Transverse colon (tissue), 4 donors: ENCODE data around the gene TRAPPC2. TPM values are rescaled to one million over a fixed set of nuclear protein-coding genes. Genes with fewer than 3 reads are reported as not detected.

Source experiments
- DNase-seq: peaks from one replicate; pipeline ENCODE4 v3.0.0-alpha.2; 2019
- H3K27ac ChIP-seq, 4 donors: fragments of 200-600 bp; sonication (generic); 2 replicates each; pipeline ENCODE4 v1.5.1; 2016 to 2018; ENCODE audit warnings: inconsistent platforms in 4 of 4
- H3K27me3 ChIP-seq: fragments of 200-600 bp; sonication (generic); 2 replicates; pipeline ENCODE4 v1.5.1; 2017; ENCODE audit warnings: inconsistent platforms
- H3K36me3 ChIP-seq, 4 donors: fragments of 200-600 bp; sonication (generic); 2 replicates each; pipeline ENCODE4 v1.5.1; 2017 to 2019; ENCODE audit warnings: inconsistent platforms in 4 of 4
- H3K4me1 ChIP-seq, 4 donors: fragments of 200-600 bp; sonication (generic); 2 replicates each; pipeline ENCODE4 v1.5.1; 2017 to 2020; ENCODE audit warnings: inconsistent platforms in 4 of 4
- H3K4me3 ChIP-seq, 4 donors: fragments of 200-600 bp; sonication (generic); 1 replicate in 1 of 4; 2 replicates in 3 of 4; pipeline versions ENCODE4 v1.5.1 to v1.6.1; 2017 to 2019; ENCODE audit warnings: inconsistent platforms in 4 of 4
- H3K9me3 ChIP-seq, 2 donors: fragments of 200-600 bp; sonication (generic); 2 replicates each; pipeline ENCODE4 v1.5.1; 2017 to 2019; ENCODE audit warnings: inconsistent platforms in 2 of 2
- EP300 ChIP-seq: sonication (generic); formaldehyde crosslinking; IDR thresholded peaks from one replicate; pipeline ENCODE4 v1.6.1; 2017; ENCODE audit warnings: antibody characterized with exemption, low read depth
- POLR2A ChIP-seq: fragments of 450-650 bp; IDR thresholded peaks from one replicate; pipeline ENCODE4 v1.6.1; 2016; ENCODE audit warnings: antibody characterized with exemption, mild to moderate bottlenecking, moderate library complexity
- POLR2AphosphoS5 ChIP-seq, 3 donors: sonication (generic); formaldehyde crosslinking; IDR thresholded peaks; one replicate each; pipeline ENCODE4 v1.6.1; 2016; ENCODE audit warnings: antibody characterized with exemption in 3 of 3
- WGBS, 2 donors: methylation state at CpG; one replicate each; pipeline ENCODE4 v1.1.5; 2018; ENCODE audit warnings: low coverage in 1 of 2; 5-methylcytosine and 5-hydroxymethylcytosine counted together
- in situ Hi-C, 4 donors: fragments of 200-750 bp; cut with MboI; loops; one replicate each; pipeline versions ENCODE4 v1.15.0 to v1.15.1; 2017; ENCODE audit warnings: low sequenced_read_pairs in 3 of 4, low pct_ligation_motif_present in 1 of 4, low pct_unique_long_range_greater_than_20kb in 1 of 4
- intact Hi-C: fragments of 100-400 bp; cut with DNase I; formaldehyde crosslinking; loops from one replicate; pipeline ENCODE4 v1.15.1; 2023; ENCODE audit warnings: low total_unique reads
- total RNA-seq, 4 donors: library from RNA; depleted of rRNA; stranded (reverse); fragments of >200 nt; gene quantifications; one replicate each; pipeline ENCODE4 v1.1.0, GENCODE V29; 2016
- TF ChIP-seq, protein P1 (sequence below), 5 experiments: fragments of 200-600 bp in 3 of 5; fragments of 450-650 bp in 2 of 5; sonication (generic) in 3 of 5; IDR thresholded peaks; 1 replicate in 2 of 5; 2 replicates in 3 of 5; pipeline ENCODE4 v1.5.1; 2016 to 2017; ENCODE audit warnings: antibody characterized with exemption in 5 of 5, inconsistent platforms in 3 of 5, mild to moderate bottlenecking in 2 of 5, moderate library complexity in 1 of 5

TRAPPC2 gene
- total RNA-seq, 4 donors from 2014 or later = 14.2 to 25.9 (median 15.1) TPM

DNA sequence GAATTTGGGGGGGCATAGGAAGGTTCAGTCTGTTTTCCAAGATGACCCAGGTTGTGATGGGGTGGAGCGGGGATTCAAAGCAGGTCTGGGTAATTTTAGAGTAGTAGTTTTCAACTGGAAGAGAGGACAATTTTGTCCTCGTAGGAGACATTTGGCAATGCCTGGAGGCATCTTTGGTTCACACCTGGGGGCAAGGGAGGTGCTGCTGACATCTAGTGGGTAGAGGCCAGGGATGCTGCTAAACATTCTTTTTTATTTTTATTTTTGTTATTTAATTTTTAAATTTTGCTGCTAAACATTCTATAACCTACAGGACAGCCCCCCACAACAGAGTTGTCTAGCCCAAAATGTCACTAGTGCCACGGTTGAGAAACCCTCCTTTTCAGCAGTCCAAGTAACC is 43.6 kb downstream of the TRAPPC2 start:
- WGBS, 2 donors = 50 to 67% methylated on average over 1 to 3 of the region's 3 CpGs
- TF ChIP-seq EP300 (no peak), POLR2A (no peak), POLR2AphosphoS5 (IDR thresholded peaks at IDR 0.05) (no peak)
- TF ChIP-seq, protein P1, sequence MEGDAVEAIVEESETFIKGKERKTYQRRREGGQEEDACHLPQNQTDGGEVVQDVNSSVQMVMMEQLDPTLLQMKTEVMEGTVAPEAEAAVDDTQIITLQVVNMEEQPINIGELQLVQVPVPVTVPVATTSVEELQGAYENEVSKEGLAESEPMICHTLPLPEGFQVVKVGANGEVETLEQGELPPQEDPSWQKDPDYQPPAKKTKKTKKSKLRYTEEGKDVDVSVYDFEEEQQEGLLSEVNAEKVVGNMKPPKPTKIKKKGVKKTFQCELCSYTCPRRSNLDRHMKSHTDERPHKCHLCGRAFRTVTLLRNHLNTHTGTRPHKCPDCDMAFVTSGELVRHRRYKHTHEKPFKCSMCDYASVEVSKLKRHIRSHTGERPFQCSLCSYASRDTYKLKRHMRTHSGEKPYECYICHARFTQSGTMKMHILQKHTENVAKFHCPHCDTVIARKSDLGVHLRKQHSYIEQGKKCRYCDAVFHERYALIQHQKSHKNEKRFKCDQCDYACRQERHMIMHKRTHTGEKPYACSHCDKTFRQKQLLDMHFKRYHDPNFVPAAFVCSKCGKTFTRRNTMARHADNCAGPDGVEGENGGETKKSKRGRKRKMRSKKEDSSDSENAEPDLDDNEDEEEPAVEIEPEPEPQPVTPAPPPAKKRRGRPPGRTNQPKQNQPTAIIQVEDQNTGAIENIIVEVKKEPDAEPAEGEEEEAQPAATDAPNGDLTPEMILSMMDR (IDR thresholded peaks at IDR 0.05) = no peak
- no peaks in the 10 kb centered on the region for H3K27me3 ChIP-seq
- H3K36me3 ChIP-seq = no peaks in the 10 kb centered on the region
- no peaks in the 10 kb centered on the region for H3K9me3 ChIP-seq
- peak overlapping the region in 2 of 4 donors; percentile 98 to 99 for H3K27ac ChIP-seq
- intact Hi-C loops = no loop called here
- DNase-seq = no peak
- H3K4me3 ChIP-seq = peak overlapping the region in 2 of 4 donors; percentile 83
- in situ Hi-C loops = no loop called here
- peaks cover 6 to 52% (median 21%) of the 10 kb centered on the region in 4 donors for H3K4me1 ChIP-seq

DNA sequence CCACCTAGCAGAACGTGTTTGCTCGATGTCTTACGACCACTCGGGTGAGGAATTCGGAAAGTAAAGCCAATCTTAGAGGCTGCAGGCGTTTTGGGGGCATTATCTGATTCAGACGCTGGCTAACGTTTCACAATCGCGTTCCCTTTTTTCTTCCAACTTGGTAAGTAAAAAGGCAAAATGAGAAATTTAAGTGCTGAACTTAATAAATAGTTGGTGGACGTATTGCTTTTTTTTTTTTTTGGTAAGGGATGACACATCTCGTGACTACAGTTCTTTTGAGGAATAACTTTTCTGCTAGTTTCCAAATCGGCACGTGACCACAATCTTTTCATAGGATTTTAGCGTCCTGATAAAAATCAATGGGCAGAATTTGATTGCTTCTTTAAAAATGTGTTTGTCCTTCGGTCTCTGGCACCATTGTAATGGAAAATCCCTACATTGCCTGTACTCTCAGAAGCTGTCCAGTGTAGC is 44.6 kb downstream of the TRAPPC2 start:
- H3K4me1 ChIP-seq = peaks cover 6 to 42% (median 17%) of the 10 kb centered on the region in 4 donors
- TF ChIP-seq POLR2A = no peak
- TF ChIP-seq POLR2AphosphoS5 (IDR thresholded peaks at IDR 0.05) = no peak
- TF ChIP-seq, protein P1 (IDR thresholded peaks at IDR 0.05) = no peak
- no peak for TF ChIP-seq EP300
- H3K27ac ChIP-seq = peak overlapping the region; percentile 89 to 99 (median 96)
- in situ Hi-C loops = no loop called here
- intact Hi-C loops = no loop called here
- H3K27me3 ChIP-seq = no peaks in the 10 kb centered on the region
- WGBS, 2 donors = 2 to 12% methylated on average over 7 to 16 of the region's 16 CpGs
- peak overlapping the region; percentile 63 to 84 (median 83) for H3K4me3 ChIP-seq
- no peak for DNase-seq
- H3K9me3 ChIP-seq = no peaks in the 10 kb centered on the region
- no peaks in the 10 kb centered on the region for H3K36me3 ChIP-seq

DNA sequence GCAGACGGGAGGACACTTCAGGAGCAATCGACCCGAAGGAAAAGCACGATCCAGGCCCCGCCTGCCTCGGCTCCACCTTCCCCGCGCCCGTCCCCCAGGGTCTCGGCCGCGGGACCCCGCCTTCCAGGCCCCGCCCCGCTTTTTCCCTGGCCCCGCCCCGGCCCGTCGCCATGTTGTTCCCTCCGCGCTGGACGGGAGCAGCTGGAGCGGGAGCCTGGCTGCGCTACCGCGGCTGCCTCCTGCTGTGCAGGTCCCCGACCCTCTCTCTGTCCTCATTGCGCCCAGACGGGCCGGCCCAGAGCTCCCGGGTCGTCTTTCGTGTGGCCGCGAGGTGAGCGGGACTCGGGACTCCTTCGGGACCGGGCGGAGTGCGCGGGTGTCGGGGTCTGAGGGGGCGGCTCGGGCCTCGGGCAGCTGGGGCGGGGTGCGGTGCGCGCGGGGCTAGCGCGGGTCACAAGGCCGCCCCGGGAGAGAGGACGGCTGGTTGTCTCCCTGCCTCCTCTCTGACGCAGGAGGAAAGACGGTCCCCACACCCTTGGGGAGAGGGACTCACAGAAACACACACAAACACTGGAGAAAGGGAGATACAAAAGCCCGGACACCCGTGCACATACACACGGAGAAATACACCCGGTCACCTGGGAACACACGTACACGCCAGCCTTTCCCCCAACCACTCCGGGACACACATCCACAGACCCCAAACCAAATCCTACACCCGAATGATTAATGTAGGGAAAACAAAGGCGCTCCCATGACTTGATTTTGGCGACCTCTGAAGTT is 45.3 kb downstream of the TRAPPC2 start, which contains the start of gene RAB9A:
TSS of gene RAB9A (plus strand) at position 171 of the 783 bp plus-strand sequence. CDS start 19,619 bp downstream, outside the sequence.
- Histone ChIP-seq H3K27ac (peak within 1 kb of the TSS; percentile 89 to 99 (median 96)), H3K36me3 (no peaks in the 10 kb centered on the region), H3K4me1 (peaks cover 6 to 36% (median 11%) of the 10 kb centered on the region in 4 donors), H3K4me3 (peak within 1 kb of the TSS; percentile 63 to 84 (median 83)), H3K9me3 (no peaks in the 10 kb centered on the region), H3K27me3 (no peaks in the 10 kb centered on the region)
- intact Hi-C loops = no loop called here
- WGBS, 2 donors = 0 to 4% methylated on average over 2 to 46 of the region's 68 CpGs
- DNase-seq = peak; percentile 91
- TF ChIP-seq POLR2AphosphoS5 (IDR thresholded peaks at IDR 0.05) (peak; percentile 93 to 96 (median 95)), EP300 (no peak), POLR2A (peak; percentile 93)
- TF ChIP-seq, protein P1 (IDR thresholded peaks at IDR 0.05) = no peak
- in situ Hi-C loops = no loop called here

DNA sequence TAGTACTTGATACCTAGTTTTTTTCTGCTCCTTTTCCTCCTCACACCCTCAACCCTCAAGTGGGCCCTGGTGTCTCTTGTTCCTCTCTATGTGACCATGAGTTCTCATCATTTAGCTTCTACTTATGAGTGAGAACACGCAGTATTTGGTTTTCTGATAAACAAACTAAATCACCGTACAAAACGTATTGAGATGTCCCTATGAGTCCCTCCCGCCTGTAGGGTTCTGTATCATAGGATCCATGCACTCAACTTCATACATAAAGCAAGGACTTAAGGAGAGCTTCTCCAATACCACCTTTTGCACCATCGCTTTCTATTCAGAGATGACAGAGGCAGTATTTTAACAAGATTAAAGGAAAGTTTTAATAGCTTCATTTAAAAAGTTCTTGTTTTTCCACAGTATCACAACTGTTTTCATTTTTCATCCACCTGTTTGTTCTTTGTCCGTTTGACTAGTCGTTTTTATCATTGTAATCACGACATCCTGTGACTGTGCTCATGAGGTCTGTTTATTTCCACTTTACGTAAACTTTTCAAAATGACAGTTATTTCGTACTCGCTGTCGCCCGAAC is 45.9 kb downstream of the TRAPPC2 start:
- DNase-seq = no peak
- intact Hi-C loops (no loop called here), in situ Hi-C loops (no loop called here)
- H3K9me3 ChIP-seq = no peaks in the 10 kb centered on the region
- H3K36me3 ChIP-seq = no peaks in the 10 kb centered on the region
- H3K27me3 ChIP-seq = no peaks in the 10 kb centered on the region
- peak overlapping the region; percentile 89 to 99 (median 96) for H3K27ac ChIP-seq
- no peak for TF ChIP-seq POLR2A
- H3K4me1 ChIP-seq = peaks cover 6 to 29% (median 7%) of the 10 kb centered on the region in 4 donors
- WGBS, 2 donors = 4 to 13% methylated on average over 5 to 13 of the region's 13 CpGs
- peak overlapping the region; percentile 63 to 84 (median 83) for H3K4me3 ChIP-seq
